ENCODE results near the gene BRI3. TPM values are rescaled to one million over a fixed set of nuclear protein-coding genes. Genes with fewer than 3 reads are reported as not detected.
A peak's percentile ranks its signal among the peaks of the same experiment; 100 is the strongest.

BRI3 gene
- total and polyA plus RNA-seq, 2 of the 13 experiments (the other 11 are each of a cell fraction or from before 2014, with no cell fraction given) = 54.0 to 103 TPM

- TF ChIP-seq JUN (CRISPR knock-in tag; IDR thresholded peaks at IDR 0.05) = no peak
- no peak for TF ChIP-seq RXRB (CRISPR knock-in tag; IDR thresholded peaks at IDR 0.05; ENCODE audit: borderline replicate concordance)
- TF ChIP-seq ZNF30 (CRISPR knock-in tag; IDR thresholded peaks at IDR 0.05) = no peak
- no peak for TF ChIP-seq MBNL3 (CRISPR knock-in tag; conservative IDR thresholded peaks at IDR 0.05)
Measured at GRCh38 chr7:98297626-98298286, 16.3 kb downstream of the BRI3 start (continued).

DNA sequence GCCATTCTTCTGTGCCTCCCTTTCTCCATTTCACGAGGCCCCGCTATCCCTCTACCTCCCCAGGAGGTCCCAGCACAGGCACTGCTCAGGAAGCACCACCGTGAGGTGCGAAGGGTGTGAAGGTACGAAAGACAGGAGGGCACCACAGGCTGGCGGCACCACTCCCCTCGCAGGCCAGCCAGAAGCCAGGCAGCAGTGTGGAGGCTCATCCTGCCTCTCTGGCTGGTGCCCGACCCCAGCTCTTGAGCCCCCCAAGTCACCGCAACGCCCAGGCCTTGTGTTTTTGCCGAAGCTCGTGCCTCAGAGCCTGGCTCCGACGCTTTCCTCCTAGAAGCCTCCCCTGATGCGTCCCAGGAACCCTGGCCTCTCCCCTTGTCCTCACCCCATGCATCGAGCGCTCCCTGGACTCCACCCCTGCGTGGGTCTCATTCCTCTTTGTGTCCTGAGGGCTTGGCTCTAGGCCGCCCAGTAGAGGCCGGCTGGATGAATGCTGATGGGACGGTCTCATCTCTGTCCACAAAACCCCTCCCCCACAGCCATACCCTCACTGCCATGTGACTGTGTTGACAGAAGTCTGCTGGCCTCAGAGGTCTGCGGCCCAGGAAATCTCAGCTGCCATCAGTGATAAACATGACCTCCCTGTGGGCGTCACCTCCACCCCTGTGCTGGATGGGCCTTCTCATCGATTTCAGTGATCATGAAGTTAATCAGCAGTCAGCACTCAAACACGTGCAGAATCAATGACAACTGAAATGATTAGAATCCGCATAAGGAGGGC is 19.3 kb downstream of the BRI3 start:
- in situ Hi-C loops (cut with HindIII; ENCODE audit: extremely low pct_ligation_motif_present, low pct_unique_long_range_greater_than_20kb) (no loop called here), intact Hi-C loops (cut with micrococcal nuclease; ENCODE audit: unreplicated experiment) (no loop called here)
- Histone ChIP-seq H3K9ac (ENCODE audit: insufficient read depth, low read depth, low read length) (no peak overlapping the region), H3K4me1 (ENCODE audit: insufficient read depth, low read length) (peaks cover 13% of the 10 kb centered on the region), H2AFZ (ENCODE audit: low read length) (no peak overlapping the region), H4K20me1 (ENCODE audit: insufficient read depth, low read length) (no peaks in the 10 kb centered on the region), H3K27me3 (ENCODE audit: control insufficient read depth in 1 of 2, insufficient read depth in 2 of 2, low read length in 2 of 2) (no peaks in the 10 kb centered on the region), H3K4me3 (replicated peaks in 1 of 3; ENCODE audit: insufficient read depth in 1 of 3, low read depth in 2 of 3, low read length in 3 of 3) (no peak overlapping the region), H3K4me2 (ENCODE audit: low read depth, low read length) (no peak overlapping the region), H3K36me3 (replicated peaks in 1 of 2; ENCODE audit: control insufficient read depth in 1 of 2, insufficient read depth in 2 of 2, low read length in 2 of 2) (peaks cover 12 to 25% of the 10 kb centered on the region in 2 experiments), H3K27ac (ENCODE audit: extremely low read length, insufficient read depth, low read length) (no peak overlapping the region), H3K79me2 (ENCODE audit: insufficient read depth, low read length) (no peaks in the 10 kb centered on the region), H3K9me3 (ENCODE audit: low read length) (no peaks in the 10 kb centered on the region)
- peak; percentile 81 for DNase-seq (ENCODE audit: low spot score)
- 77% methylated on average over 24 of the region's 26 CpGs for WGBS (ENCODE audit: low lambda C conversion rate)
- ChIA-PET POLR2A (interaction anchor here (0.8 kb wide), 2 partner anchors 101 to 118 kb away, joined by 3 to 6 read pairs; partner anchors contain the start of gene BAIAP2L1), CTCF (ENCODE audit: low intra/inter-chr PET ratio, low total read pairs) (no interaction called here)
- peak; percentile 89 for ATAC-seq
- BruUV-seq (replicated peaks) = no TSS peak
- peak; percentile 80 for FAIRE-seq
- TF ChIP-seq ZNF513 (CRISPR knock-in tag; conservative IDR thresholded peaks at IDR 0.05) = no peak
- no peak for TF ChIP-seq PAWR (CRISPR knock-in tag; IDR thresholded peaks at IDR 0.05; ENCODE audit: borderline replicate concordance)
- peak; percentile 76 for TF ChIP-seq NR2F6 (IDR thresholded peaks at IDR 0.05)
- peak; percentile 92 for TF ChIP-seq NR2F6 (CRISPR knock-in tag; IDR thresholded peaks at IDR 0.05)
- TF ChIP-seq ISL2 (CRISPR knock-in tag; IDR thresholded peaks at IDR 0.05) = peak; percentile 54; the same call in 1 of the 2 replicates
- no peak for TF ChIP-seq ZNF34 (CRISPR knock-in tag; IDR thresholded peaks at IDR 0.05; ENCODE audit: borderline replicate concordance)
- peak; percentile 79 for TF ChIP-seq ZFX (CRISPR knock-in tag; IDR thresholded peaks at IDR 0.05; ENCODE audit: low read depth)
- TF ChIP-seq WIZ (CRISPR knock-in tag; IDR thresholded peaks at IDR 0.05) = no peak
- peak; percentile 58; the same call in 1 of the 2 replicates for TF ChIP-seq ELF3 (CRISPR knock-in tag; IDR thresholded peaks at IDR 0.05)
- TF ChIP-seq THRA (CRISPR knock-in tag; IDR thresholded peaks at IDR 0.05; ENCODE audit: borderline replicate concordance) = peak; percentile 72
- no peak for TF ChIP-seq ZNF136 (CRISPR knock-in tag; IDR thresholded peaks at IDR 0.05; ENCODE audit: low read depth)
- TF ChIP-seq TBL1XR1 (IDR thresholded peaks at IDR 0.05; ENCODE audit: borderline replicate concordance, low read length, partially characterized antibody) = no peak
- peak; percentile 57 for TF ChIP-seq HNF4A (CRISPR knock-in tag; IDR thresholded peaks at IDR 0.05)
- TF ChIP-seq CCDC6 (CRISPR knock-in tag; IDR thresholded peaks at IDR 0.05) = peak; percentile 73; the same call in 1 of the 2 replicates
- peak; percentile 89 for TF ChIP-seq TFAP4 (IDR thresholded peaks at IDR 0.05; ENCODE audit: borderline replicate concordance, low read depth)
- peak; percentile 62; the same call in 1 of the 2 replicates for TF ChIP-seq KAT8 (CRISPR knock-in tag; IDR thresholded peaks at IDR 0.05)
